Fibroblast of pulmonary artery (primary cell): ENCODE results near the gene PNRC1.
A peak's percentile ranks its signal among the peaks of the same experiment; 100 is the strongest.

Experiments used
- DNase-seq: peaks from one replicate; pipeline ENCODE4 v3.0.0-alpha.2; 2010; ENCODE audit warnings: low read depth
- H3K4me3 ChIP-seq: replicated peaks from 2 replicates; pipeline ENCODE4 v1.5.1; 2011; ENCODE audit warnings: low read depth, mild to moderate bottlenecking, control low read depth, low read length, moderate library complexity
- CTCF ChIP-seq: IDR thresholded peaks from 2 replicates; pipeline ENCODE4 v1.5.1; 2011; ENCODE audit warnings: mild to moderate bottlenecking, control low read depth, low read length, inconsistent platforms; ENCODE audit errors: missing control alignments

Gene PNRC1

GRCh38 chr6:89048288-89048923 is 32.1 kb upstream of the PNRC1 start:
- peak; percentile 50 for DNase-seq
- no peak for TF ChIP-seq CTCF
- H3K4me3 ChIP-seq = no peak overlapping the region

- TF ChIP-seq CTCF = no peak
- no peak overlapping the region for H3K4me3 ChIP-seq
- peak; percentile 76 for DNase-seq
Observed at GRCh38 chr6:89048985-89049384, 31.6 kb upstream of the PNRC1 start.

GRCh38 chr6:89050155-89050554 is 30.4 kb upstream of the PNRC1 start:
- peak; percentile 92 for DNase-seq
- H3K4me3 ChIP-seq = no peak overlapping the region
- TF ChIP-seq CTCF = no peak

GRCh38 chr6:89050697-89051096 is 29.9 kb upstream of the PNRC1 start:
- no peak for DNase-seq
- no peak overlapping the region for H3K4me3 ChIP-seq
- no peak for TF ChIP-seq CTCF

GRCh38 chr6:89051676-89052075 is 28.9 kb upstream of the PNRC1 start:
- no peak overlapping the region for H3K4me3 ChIP-seq
- TF ChIP-seq CTCF = no peak
- no peak for DNase-seq

- no peak for DNase-seq
- no peak for TF ChIP-seq CTCF
Observed at GRCh38 chr6:89054208-89054607, 26.3 kb upstream of the PNRC1 start.

GRCh38 chr6:89057759-89058158 is 22.8 kb upstream of the PNRC1 start:
- no peak overlapping the region for H3K4me3 ChIP-seq
- TF ChIP-seq CTCF = no peak
- DNase-seq = no peak

More at GRCh38 chr6:89054208-89054607, 26.3 kb upstream of the PNRC1 start:
- H3K4me3 ChIP-seq = no peak overlapping the region
